AG10803 (cell line): ENCODE results near the gene PI3.

Experiments
- DNase-seq: peaks from one replicate; pipeline ENCODE4 v3.0.0; 2010; ENCODE audit warnings: low read depth
- H3K4me3 ChIP-seq: 2 replicates; pipeline ENCODE4 v1.5.1; 2011; ENCODE audit warnings: mild to moderate bottlenecking, low read length, control low read depth
- CTCF ChIP-seq: conservative IDR thresholded peaks from 2 replicates; pipeline ENCODE4 v1.5.1; 2011; ENCODE audit warnings: mild to moderate bottlenecking, low read length, control low read depth, inconsistent platforms

Gene PI3

DNA sequence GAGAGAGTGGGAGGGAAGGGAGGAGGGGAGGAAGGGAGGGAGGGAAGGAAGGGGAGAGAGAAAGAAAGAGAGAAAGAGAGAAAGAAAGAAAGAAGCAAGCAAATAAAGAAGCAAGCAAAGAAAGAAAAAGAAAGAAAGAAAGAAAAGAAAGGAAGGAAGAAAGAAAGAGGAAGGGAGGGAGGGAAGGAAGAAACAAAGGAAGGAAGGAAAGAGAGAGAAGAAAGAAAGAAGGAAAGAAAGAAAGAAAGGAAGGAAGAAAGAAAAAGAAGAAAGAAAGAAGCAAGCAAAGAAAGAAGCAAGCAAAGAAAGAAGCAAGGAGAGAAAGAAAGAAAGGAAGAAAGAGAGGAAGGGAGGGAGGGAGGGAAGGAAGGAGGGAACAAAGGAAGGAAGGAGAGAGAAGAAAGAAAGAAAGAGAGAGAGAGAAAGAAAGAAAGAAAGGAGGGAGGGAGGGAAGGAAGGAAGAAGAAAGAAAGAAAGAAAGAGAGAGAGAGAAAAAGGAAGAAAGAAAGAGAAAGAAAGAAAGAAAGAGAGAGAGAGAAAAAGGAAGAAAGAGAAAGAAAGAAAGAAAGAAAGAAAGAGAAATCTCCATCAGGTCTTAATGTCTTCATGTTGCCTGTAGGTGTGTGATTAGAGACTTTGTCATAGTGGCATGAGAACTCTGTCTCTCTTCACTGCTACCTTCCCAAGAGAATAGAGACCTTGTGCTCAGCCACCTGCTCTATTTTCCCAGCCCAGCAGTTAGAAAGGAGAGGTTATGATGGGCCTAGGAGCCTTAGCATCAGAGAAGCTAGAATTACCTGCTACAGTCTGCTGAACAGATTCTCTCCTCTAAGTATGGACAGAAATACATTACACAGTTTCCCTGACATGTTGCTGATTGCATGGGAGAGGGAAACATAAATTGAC is 37.1 kb downstream of the PI3 start:
- TF ChIP-seq CTCF, result no peak
- no peak for DNase-seq
- H3K4me3 ChIP-seq, result no peak overlapping the region

DNA sequence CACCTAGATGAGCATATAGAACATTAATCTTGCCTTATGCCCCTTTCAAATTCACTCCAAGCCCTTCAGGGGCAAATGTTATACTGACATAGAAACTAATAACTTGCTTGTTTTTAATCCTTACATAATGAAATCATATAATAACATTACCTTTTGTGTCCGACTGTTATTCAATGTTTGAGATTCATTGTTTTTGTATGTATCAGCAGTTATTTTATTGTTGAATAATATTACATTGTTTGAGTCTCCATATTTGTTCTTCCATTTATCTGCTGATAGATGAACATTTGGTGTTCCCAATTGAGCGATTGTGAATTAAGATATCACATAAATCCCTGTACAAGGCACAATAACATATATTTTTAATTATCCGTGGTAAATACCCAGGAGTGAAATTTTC is 38.1 kb downstream of the PI3 start:
- H3K4me3 ChIP-seq, result no peak overlapping the region
- no peak for TF ChIP-seq CTCF
- no peak for DNase-seq

GRCh38 chr20:45218124-45218523 is 43.4 kb downstream of the PI3 start:
- no peak for DNase-seq
- TF ChIP-seq CTCF, result no peak
- no peak overlapping the region for H3K4me3 ChIP-seq

GRCh38 chr20:45218636-45219035 is 43.9 kb downstream of the PI3 start:
- no peak for DNase-seq
- no peak for TF ChIP-seq CTCF

GRCh38 chr20:45221076-45221475 is 46.4 kb downstream of the PI3 start, which contains the start of gene SEMG2:
Gene SEMG2 (plus strand): TSS chr20:45221373. CDS start chr20:45221390, 17 bp downstream.
- no peak for DNase-seq
- TF ChIP-seq CTCF, result no peak

More at GRCh38 chr20:45218636-45219035, 43.9 kb downstream of the PI3 start:
- no peak overlapping the region for H3K4me3 ChIP-seq

DNA sequence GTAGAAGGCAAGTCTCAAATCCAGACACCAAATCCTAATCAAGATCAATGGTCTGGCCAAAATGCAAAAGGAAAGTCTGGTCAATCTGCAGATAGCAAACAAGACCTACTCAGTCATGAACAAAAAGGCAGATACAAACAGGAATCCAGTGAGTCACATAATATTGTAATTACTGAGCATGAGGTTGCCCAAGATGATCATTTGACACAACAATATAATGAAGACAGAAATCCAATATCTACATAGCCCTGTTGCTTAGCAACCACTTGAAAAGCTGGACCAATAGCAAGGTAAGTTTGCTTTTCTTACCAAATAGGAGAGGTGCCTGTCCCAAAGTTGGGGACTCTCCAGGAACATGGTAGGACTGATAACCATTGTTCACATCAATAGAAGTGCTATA is 48.4 kb downstream of the PI3 start:
- no peak for TF ChIP-seq CTCF
- H3K4me3 ChIP-seq, result no peak overlapping the region
- DNase-seq, result no peak

More at GRCh38 chr20:45221076-45221475, 46.4 kb downstream of the PI3 start, which contains the start of gene SEMG2:
- no peak within 1 kb of the TSS for H3K4me3 ChIP-seq
